ENCODE results near the gene ARID3B.

The ARID3B gene

GRCh38 chr15:74565381-74566085 lies 24.5 kb downstream of the ARID3B start:
- no peaks in the 10 kb centered on the region for H3K9me3 ChIP-seq (ENCODE audit: low read depth, low read length)
- TF ChIP-seq FOXP2 (optimal IDR thresholded peaks at IDR 0.05; ENCODE audit: control extremely low read depth, extremely low read length, insufficient read depth) (no peak), POLR2AphosphoS5 (IDR thresholded peaks at IDR 0.05; ENCODE audit: borderline replicate concordance, low read depth, low read length) (no peak), EZH2 (IDR thresholded peaks at IDR 0.05) (no peak)
- H3K36me3 ChIP-seq (ENCODE audit: insufficient read depth, low read length): no peaks in the 10 kb centered on the region
- DNase-seq (ENCODE audit: low read depth, low spot score): no peak
- H3K4me3 ChIP-seq: no peak overlapping the region
- no peak overlapping the region for H3K27ac ChIP-seq
- no peak overlapping the region for H3K9ac ChIP-seq (ENCODE audit: insufficient read length)

DNA sequence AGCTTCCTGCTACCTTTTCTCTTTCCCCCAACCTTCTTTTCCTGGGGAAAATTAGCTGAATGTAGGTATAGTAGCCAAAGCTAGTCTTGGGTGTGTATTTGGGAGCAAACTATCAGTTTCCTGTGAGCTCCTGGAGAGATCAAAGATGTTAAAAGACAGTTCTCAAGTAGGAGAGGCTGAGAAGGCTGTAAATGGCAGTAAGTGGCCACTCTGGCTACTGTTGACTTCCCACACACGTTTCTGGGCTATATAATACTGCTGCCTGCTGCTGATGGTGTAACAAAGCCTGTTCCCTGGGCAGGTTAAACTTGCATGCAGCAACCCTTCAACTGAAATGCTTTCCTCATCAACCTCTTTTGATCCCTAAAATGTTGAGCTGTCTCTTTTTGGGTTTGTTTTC lies 27.6 kb downstream of the ARID3B start:
- TF ChIP-seq POLR2AphosphoS5 (IDR thresholded peaks at IDR 0.05; ENCODE audit: borderline replicate concordance, low read depth, low read length): no peak
- TF ChIP-seq FOXP2 (optimal IDR thresholded peaks at IDR 0.05; ENCODE audit: control extremely low read depth, extremely low read length, insufficient read depth): no peak
- TF ChIP-seq EZH2 (IDR thresholded peaks at IDR 0.05): no peak
- no peak overlapping the region for H3K9ac ChIP-seq (ENCODE audit: insufficient read length)
- H3K27ac ChIP-seq: no peak overlapping the region
- H3K4me3 ChIP-seq: no peak overlapping the region
- no peak for DNase-seq (ENCODE audit: low read depth, low spot score)
- H3K9me3 ChIP-seq (ENCODE audit: low read depth, low read length): no peaks in the 10 kb centered on the region
- H3K36me3 ChIP-seq (ENCODE audit: insufficient read depth, low read length): no peaks in the 10 kb centered on the region; the same call in 1 of the 2 replicates

GRCh38 chr15:74569731-74570070 lies 28.7 kb downstream of the ARID3B start:
- Histone ChIP-seq H3K4me3 (no peak overlapping the region), H3K9me3 (ENCODE audit: low read depth, low read length) (no peaks in the 10 kb centered on the region), H3K36me3 (ENCODE audit: insufficient read depth, low read length) (no peaks in the 10 kb centered on the region; the same call in 1 of the 2 replicates), H3K9ac (ENCODE audit: insufficient read length) (no peak overlapping the region), H3K27ac (no peak overlapping the region)
- TF ChIP-seq POLR2AphosphoS5 (IDR thresholded peaks at IDR 0.05; ENCODE audit: borderline replicate concordance, low read depth, low read length) (no peak), EZH2 (IDR thresholded peaks at IDR 0.05) (no peak), FOXP2 (optimal IDR thresholded peaks at IDR 0.05; ENCODE audit: control extremely low read depth, extremely low read length, insufficient read depth) (no peak)
- no peak for DNase-seq (ENCODE audit: low read depth, low spot score)

DNA sequence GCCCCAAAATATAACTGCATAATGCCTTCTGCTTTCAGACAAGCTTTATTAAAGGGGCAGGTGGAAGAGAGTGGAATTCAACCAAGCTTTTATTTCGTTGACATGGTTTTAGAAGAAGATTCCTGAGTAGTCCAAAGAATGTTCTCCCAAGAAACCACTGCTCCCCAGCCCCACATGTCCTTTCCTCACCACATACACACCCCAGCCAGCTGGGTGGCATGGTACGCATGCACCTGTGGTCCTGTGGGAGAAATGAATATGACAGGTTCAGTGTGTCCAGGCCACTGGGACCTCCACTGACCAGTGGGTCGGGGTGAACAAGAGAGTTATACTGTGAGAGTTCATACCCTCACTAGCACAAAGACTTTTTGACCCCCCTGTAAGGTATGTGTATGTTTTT lies 30.2 kb downstream of the ARID3B start:
- H3K36me3 ChIP-seq (ENCODE audit: insufficient read depth, low read length): no peaks in the 10 kb centered on the region; the same call in 1 of the 2 replicates
- H3K9ac ChIP-seq (ENCODE audit: insufficient read length): no peak overlapping the region
- no peak for TF ChIP-seq EZH2 (IDR thresholded peaks at IDR 0.05)
- no peak for DNase-seq (ENCODE audit: low read depth, low spot score)
- no peaks in the 10 kb centered on the region for H3K9me3 ChIP-seq (ENCODE audit: low read depth, low read length)
- H3K27ac ChIP-seq: no peak overlapping the region
- no peak overlapping the region for H3K4me3 ChIP-seq

DNA sequence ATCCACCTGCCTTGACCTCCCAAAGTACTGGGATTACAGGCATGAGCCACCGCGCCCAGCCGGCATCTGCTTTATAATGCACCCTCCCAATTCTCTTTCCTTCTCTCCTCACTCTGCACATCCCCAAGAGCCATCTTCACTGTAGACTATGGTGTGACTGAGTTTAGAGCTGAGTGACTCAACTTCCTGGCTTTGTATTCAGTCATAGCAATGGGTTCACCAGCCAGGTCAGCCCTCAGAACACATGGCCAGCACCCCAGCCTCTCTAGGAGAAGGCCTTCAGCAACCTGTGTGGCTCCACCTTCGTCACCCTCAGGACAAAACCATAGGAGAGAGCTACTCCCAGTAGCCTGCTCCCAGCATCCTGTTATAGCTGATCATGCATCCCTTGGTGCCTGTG lies 33.0 kb downstream of the ARID3B start:
- Histone ChIP-seq H3K4me3 (no peak overlapping the region), H3K9me3 (ENCODE audit: low read depth, low read length) (no peaks in the 10 kb centered on the region), H3K27ac (no peak overlapping the region), H3K9ac (ENCODE audit: insufficient read length) (no peak overlapping the region), H3K36me3 (ENCODE audit: insufficient read depth, low read length) (no peaks in the 10 kb centered on the region; the same call in 1 of the 2 replicates)
- no peak for TF ChIP-seq FOXP2 (optimal IDR thresholded peaks at IDR 0.05; ENCODE audit: control extremely low read depth, extremely low read length, insufficient read depth)
- TF ChIP-seq POLR2AphosphoS5 (IDR thresholded peaks at IDR 0.05; ENCODE audit: borderline replicate concordance, low read depth, low read length): no peak
- no peak for TF ChIP-seq EZH2 (IDR thresholded peaks at IDR 0.05)
- DNase-seq (ENCODE audit: low read depth, low spot score): no peak

DNA sequence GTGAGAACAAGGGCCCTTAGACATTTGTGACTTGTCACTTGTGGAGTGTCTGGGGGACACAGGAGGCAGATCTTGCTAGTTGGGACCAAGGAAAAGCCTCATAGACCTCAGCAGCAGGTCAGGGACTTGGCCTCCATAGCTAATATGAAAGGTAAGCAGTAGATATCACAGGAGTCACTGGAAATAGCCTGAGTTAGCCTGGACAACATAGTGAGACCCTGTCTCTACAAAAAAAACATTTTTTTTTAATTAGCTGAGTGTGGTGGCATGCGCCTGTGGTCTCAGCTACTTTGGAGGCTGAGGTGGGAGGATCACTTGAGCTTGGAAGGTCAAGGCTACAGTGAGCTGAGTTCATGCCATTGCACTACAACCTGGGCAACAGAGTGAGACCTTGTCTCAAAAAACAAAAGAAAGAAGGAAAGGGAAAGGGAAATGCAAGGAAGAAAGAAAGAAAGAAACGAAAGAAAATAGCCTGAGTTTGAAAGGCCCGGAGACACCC lies 37.5 kb downstream of the ARID3B start:
- DNase-seq (ENCODE audit: low read depth, low spot score): no peak
- H3K27ac ChIP-seq: no peak overlapping the region
- TF ChIP-seq EZH2 (IDR thresholded peaks at IDR 0.05) (no peak), FOXP2 (optimal IDR thresholded peaks at IDR 0.05; ENCODE audit: control extremely low read depth, extremely low read length, insufficient read depth) (no peak), POLR2AphosphoS5 (IDR thresholded peaks at IDR 0.05; ENCODE audit: borderline replicate concordance, low read depth, low read length) (no peak)
- H3K9me3 ChIP-seq (ENCODE audit: low read depth, low read length): no peaks in the 10 kb centered on the region
- no peak overlapping the region for H3K4me3 ChIP-seq
- H3K9ac ChIP-seq (ENCODE audit: insufficient read length): no peak overlapping the region
- H3K36me3 ChIP-seq (ENCODE audit: insufficient read depth, low read length): no peaks in the 10 kb centered on the region; the same call in 1 of the 2 replicates

DNA sequence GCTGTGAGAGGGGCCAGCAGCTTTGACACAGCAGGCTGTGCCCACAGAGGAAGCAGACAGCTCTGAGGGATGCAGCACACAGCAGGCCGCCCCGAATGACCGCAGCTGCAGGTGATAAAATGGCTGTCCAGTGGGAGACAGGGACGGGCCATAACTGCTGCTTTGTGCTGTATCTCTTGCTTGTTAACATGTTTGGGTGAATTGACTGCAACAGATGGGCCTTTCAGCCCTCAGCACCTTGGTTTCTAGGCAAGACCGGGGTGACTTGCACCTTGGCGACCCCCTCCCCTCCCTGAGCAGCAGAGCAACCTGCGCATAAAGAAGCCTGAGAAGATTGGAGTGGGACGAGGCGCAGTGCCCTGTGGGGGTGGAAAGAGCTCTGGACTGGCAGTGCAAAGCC lies 38.0 kb downstream of the ARID3B start:
- no peak for TF ChIP-seq EZH2 (IDR thresholded peaks at IDR 0.05)
- TF ChIP-seq FOXP2 (optimal IDR thresholded peaks at IDR 0.05; ENCODE audit: control extremely low read depth, extremely low read length, insufficient read depth): no peak
- no peak for TF ChIP-seq POLR2AphosphoS5 (IDR thresholded peaks at IDR 0.05; ENCODE audit: borderline replicate concordance, low read depth, low read length)
- Histone ChIP-seq H3K9ac (ENCODE audit: insufficient read length) (no peak overlapping the region), H3K27ac (no peak overlapping the region), H3K36me3 (ENCODE audit: insufficient read depth, low read length) (no peaks in the 10 kb centered on the region), H3K4me3 (no peak overlapping the region), H3K9me3 (ENCODE audit: low read depth, low read length) (no peaks in the 10 kb centered on the region)
- no peak for DNase-seq (ENCODE audit: low read depth, low spot score)

DNA sequence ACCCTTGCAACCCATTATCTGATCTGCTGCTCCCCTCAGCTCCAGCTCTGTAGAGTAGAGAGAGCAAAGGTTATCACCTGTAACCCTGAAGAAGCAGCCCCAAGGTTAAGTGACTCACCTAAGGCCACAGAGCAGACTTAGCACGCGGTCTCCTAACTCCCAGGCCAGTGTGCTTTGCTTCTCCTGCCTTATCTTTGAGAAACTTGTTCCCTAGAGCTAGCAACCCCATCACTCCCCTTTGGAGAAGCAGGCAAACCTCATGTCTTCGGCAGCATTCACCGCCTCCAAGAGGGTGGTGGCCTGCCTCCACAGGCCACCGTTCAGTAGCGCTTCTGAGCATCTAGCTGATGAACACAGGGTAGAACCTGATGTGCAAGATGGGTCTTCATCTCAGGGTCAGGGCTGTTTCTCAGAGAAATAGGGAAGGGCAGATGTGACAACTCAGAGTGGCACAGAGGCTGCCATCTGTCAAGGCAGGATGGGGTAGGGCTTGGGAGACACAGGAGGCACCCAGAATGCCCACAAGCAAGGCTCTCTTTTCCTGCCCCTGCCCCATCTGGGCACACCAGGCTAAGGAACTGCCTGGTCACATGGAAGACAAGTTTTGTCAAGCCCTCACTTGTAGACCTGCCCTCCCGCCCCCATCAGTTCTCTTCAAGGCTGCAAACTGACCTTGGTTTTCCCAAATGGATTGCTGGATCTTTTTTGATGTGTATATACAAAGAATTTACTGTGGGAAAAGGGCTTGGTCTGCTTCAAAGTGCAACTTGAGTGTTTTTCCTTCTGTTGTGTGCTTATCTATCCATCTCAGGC lies 39.7 kb downstream of the ARID3B start:
- no peaks in the 10 kb centered on the region for H3K9me3 ChIP-seq (ENCODE audit: low read depth, low read length)
- no peaks in the 10 kb centered on the region for H3K36me3 ChIP-seq (ENCODE audit: insufficient read depth, low read length)
- no peak overlapping the region for H3K4me3 ChIP-seq
- no peak overlapping the region for H3K27ac ChIP-seq
- no peak for DNase-seq (ENCODE audit: low read depth, low spot score)
- no peak overlapping the region for H3K9ac ChIP-seq (ENCODE audit: insufficient read length)
- no peak for TF ChIP-seq FOXP2 (optimal IDR thresholded peaks at IDR 0.05; ENCODE audit: control extremely low read depth, extremely low read length, insufficient read depth)

Measured in SK-N-MC (cell line).